GM23338 (cell line): ENCODE data around the gene TMEM182. TPM values are rescaled to one million over a fixed set of nuclear protein-coding genes. Genes with fewer than 3 reads are reported as not detected.

ENCODE experiments used
- ATAC-seq: fragments of 200-7000 bp; cut with Tn5 transposase; 3 replicates; pipeline ENCODE4 v1.9.1; 2020
- DNase-seq: peaks from one replicate; pipeline ENCODE4 v3.0.0-alpha.2; 2015; ENCODE audit warnings: low spot score
- H2AFZ ChIP-seq: fragments of 200-600 bp; sonication (generic); 2 replicates; pipeline ENCODE4 v1.8.0; 2016; ENCODE audit warnings: antibody characterized with exemption, mild to moderate bottlenecking, moderate library complexity
- H3F3A ChIP-seq: fragments of 200-600 bp; sonication (generic); replicated peaks from 2 replicates; pipeline ENCODE4 v1.8.0; 2017; ENCODE audit warnings: antibody characterized with exemption, mixed run types, low read depth
- H3K27ac ChIP-seq: fragments of 200-600 bp; sonication (generic); 2 replicates; pipeline ENCODE4 v1.6.1; 2016; ENCODE audit warnings: low read depth
- H3K27me3 ChIP-seq: fragments of 200-600 bp; sonication (generic); 2 replicates; pipeline ENCODE4 v1.8.0; 2016; ENCODE audit warnings: mild to moderate bottlenecking, mixed run types, moderate library complexity; ENCODE audit not compliant: insufficient read depth
- H3K36me3 ChIP-seq: fragments of 200-600 bp; sonication (generic); 2 replicates; pipeline ENCODE4 v1.8.0; 2016; ENCODE audit warnings: mild to moderate bottlenecking; ENCODE audit not compliant: insufficient read depth
- H3K4me1 ChIP-seq: fragments of 200-600 bp; sonication (generic); 2 replicates; pipeline ENCODE4 v1.8.0; 2016; ENCODE audit warnings: mild to moderate bottlenecking, moderate library complexity; ENCODE audit not compliant: insufficient read depth
- H3K4me2 ChIP-seq: fragments of 200-600 bp; sonication (generic); 2 replicates; pipeline ENCODE4 v1.7.1; 2017; ENCODE audit warnings: mixed run types
- H3K4me3 ChIP-seq: fragments of 200-600 bp; sonication (generic); 2 replicates; pipeline ENCODE4 v1.6.1; 2016; ENCODE audit warnings: mixed run types
- H3K79me2 ChIP-seq: fragments of 200-600 bp; sonication (generic); replicated peaks from 2 replicates; pipeline ENCODE4 v1.8.0; 2017; ENCODE audit warnings: mild to moderate bottlenecking; ENCODE audit not compliant: insufficient read depth
- H3K9me2 ChIP-seq: fragments of 200-600 bp; sonication (generic); 2 replicates; pipeline ENCODE4 v1.8.0; 2017; ENCODE audit not compliant: insufficient read depth
- H4K20me1 ChIP-seq: fragments of 200-600 bp; sonication (generic); replicated peaks from 2 replicates; pipeline ENCODE4 v1.8.0; 2017; ENCODE audit warnings: mild to moderate bottlenecking; ENCODE audit not compliant: insufficient read depth
- H3K27ac Mint-ChIP-seq: 2 replicates; pipeline ENCODE4 v1.8.0; 2020; ENCODE audit warnings: inconsistent platforms, mild to moderate bottlenecking, moderate library complexity, mixed read lengths
- H3K27me3 Mint-ChIP-seq: 3 replicates; pipeline ENCODE4 v1.8.0; 2022; ENCODE audit warnings: low read depth, mild to moderate bottlenecking, moderate library complexity, mixed read lengths, inconsistent platforms; ENCODE audit not compliant: insufficient read depth, poor library complexity
- H3K36me3 Mint-ChIP-seq: 3 replicates; pipeline ENCODE4 v1.8.0; 2021; ENCODE audit warnings: low read depth, mild to moderate bottlenecking, inconsistent platforms, moderate library complexity, mixed read lengths
- H3K4me1 Mint-ChIP-seq: 3 replicates; pipeline ENCODE4 v1.8.0; 2020; ENCODE audit warnings: mild to moderate bottlenecking, inconsistent platforms, mixed read lengths
- H3K4me3 Mint-ChIP-seq: 3 replicates; pipeline ENCODE4 v1.8.0; 2021; ENCODE audit warnings: moderate library complexity, mild to moderate bottlenecking, inconsistent platforms, mixed read lengths
- H3K9me3 Mint-ChIP-seq: 3 replicates; pipeline ENCODE4 v1.8.0; 2020; ENCODE audit warnings: moderate library complexity, mild to moderate bottlenecking, inconsistent platforms, mixed read lengths
- CREB1 ChIP-seq: fragments of 250-450 bp; sonication (Bioruptor Pico); IDR thresholded peaks from 2 replicates; pipeline ENCODE4 v1.5.0; 2020; ENCODE audit warnings: low read depth, mild to moderate bottlenecking, moderate library complexity
- CTCF ChIP-seq, 2 experiments: fragments of 200-600 bp in 1 of 2; sonication (generic) in 1 of 2; conservative IDR thresholded peaks; 2 replicates each; pipeline versions ENCODE4 v1.5.1 to v1.6.1; 2016 to 2017; ENCODE audit warnings: antibody characterized with exemption in 2 of 2, low read depth in 2 of 2, mild to moderate bottlenecking in 2 of 2, moderate library complexity in 1 of 2
- JUNB ChIP-seq: IDR thresholded peaks from one replicate; pipeline ENCODE4 v1.6.1; 2016; ENCODE audit warnings: antibody characterized with exemption; ENCODE audit not compliant: unreplicated experiment
- NANOG ChIP-seq: IDR thresholded peaks from 2 replicates; pipeline ENCODE4 v1.6.1; 2016; ENCODE audit warnings: antibody characterized with exemption, borderline replicate concordance
- STAT1 ChIP-seq: IDR thresholded peaks from one replicate; pipeline ENCODE4 v1.6.1; 2016; ENCODE audit warnings: antibody characterized with exemption; ENCODE audit not compliant: unreplicated experiment
- ZNF114 ChIP-seq: fragments of 250-450 bp; sonication (Bioruptor Pico); IDR thresholded peaks from 2 replicates; pipeline ENCODE4 v1.5.0; 2020; ENCODE audit warnings: mild to moderate bottlenecking, moderate library complexity
- ZNF331 ChIP-seq: fragments of 250-450 bp; sonication (Bioruptor Pico); IDR thresholded peaks from 2 replicates; pipeline ENCODE4 v1.5.0; 2020; ENCODE audit warnings: low read depth, mild to moderate bottlenecking, moderate library complexity
- polyA plus RNA-seq: library from polyadenylated mRNA; unstranded; fragments of >200 nt; fragmentation: Nextera tagmentation; extraction: Ambion mirVana; gene quantifications from 2 replicates; pipeline ENCODE4 v1.2.1, GENCODE V29; 2016
- total RNA-seq: library from RNA; depleted of rRNA; stranded (reverse); fragments of >200 nt; shearing (Covaris generic); gene quantifications from 2 replicates; pipeline ENCODE4 v1.2.3, GENCODE V29; 2014
- TF ChIP-seq, protein P1 (sequence below): IDR thresholded peaks from 2 replicates; pipeline ENCODE4 v1.6.1; 2016; ENCODE audit warnings: antibody characterized with exemption
- TF ChIP-seq, protein P2 (sequence below): IDR thresholded peaks from one replicate; pipeline ENCODE4 v1.6.1; 2018; ENCODE audit warnings: antibody characterized with exemption; ENCODE audit not compliant: unreplicated experiment

Gene TMEM182
- total and polyA plus RNA-seq, 2 experiments from 2014 or later, result 5.2 to 7.2 TPM

GRCh38 chr2:102788216-102788884 lies 26.5 kb downstream of the TMEM182 start (continued):
- TF ChIP-seq JUNB, result no peak
- TF ChIP-seq, protein P1, sequence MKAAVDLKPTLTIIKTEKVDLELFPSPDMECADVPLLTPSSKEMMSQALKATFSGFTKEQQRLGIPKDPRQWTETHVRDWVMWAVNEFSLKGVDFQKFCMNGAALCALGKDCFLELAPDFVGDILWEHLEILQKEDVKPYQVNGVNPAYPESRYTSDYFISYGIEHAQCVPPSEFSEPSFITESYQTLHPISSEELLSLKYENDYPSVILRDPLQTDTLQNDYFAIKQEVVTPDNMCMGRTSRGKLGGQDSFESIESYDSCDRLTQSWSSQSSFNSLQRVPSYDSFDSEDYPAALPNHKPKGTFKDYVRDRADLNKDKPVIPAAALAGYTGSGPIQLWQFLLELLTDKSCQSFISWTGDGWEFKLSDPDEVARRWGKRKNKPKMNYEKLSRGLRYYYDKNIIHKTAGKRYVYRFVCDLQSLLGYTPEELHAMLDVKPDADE, result no peak
- TF ChIP-seq NANOG, result no peak
- TF ChIP-seq, protein P2, sequence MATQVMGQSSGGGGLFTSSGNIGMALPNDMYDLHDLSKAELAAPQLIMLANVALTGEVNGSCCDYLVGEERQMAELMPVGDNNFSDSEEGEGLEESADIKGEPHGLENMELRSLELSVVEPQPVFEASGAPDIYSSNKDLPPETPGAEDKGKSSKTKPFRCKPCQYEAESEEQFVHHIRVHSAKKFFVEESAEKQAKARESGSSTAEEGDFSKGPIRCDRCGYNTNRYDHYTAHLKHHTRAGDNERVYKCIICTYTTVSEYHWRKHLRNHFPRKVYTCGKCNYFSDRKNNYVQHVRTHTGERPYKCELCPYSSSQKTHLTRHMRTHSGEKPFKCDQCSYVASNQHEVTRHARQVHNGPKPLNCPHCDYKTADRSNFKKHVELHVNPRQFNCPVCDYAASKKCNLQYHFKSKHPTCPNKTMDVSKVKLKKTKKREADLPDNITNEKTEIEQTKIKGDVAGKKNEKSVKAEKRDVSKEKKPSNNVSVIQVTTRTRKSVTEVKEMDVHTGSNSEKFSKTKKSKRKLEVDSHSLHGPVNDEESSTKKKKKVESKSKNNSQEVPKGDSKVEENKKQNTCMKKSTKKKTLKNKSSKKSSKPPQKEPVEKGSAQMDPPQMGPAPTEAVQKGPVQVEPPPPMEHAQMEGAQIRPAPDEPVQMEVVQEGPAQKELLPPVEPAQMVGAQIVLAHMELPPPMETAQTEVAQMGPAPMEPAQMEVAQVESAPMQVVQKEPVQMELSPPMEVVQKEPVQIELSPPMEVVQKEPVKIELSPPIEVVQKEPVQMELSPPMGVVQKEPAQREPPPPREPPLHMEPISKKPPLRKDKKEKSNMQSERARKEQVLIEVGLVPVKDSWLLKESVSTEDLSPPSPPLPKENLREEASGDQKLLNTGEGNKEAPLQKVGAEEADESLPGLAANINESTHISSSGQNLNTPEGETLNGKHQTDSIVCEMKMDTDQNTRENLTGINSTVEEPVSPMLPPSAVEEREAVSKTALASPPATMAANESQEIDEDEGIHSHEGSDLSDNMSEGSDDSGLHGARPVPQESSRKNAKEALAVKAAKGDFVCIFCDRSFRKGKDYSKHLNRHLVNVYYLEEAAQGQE, result no peak

DNA sequence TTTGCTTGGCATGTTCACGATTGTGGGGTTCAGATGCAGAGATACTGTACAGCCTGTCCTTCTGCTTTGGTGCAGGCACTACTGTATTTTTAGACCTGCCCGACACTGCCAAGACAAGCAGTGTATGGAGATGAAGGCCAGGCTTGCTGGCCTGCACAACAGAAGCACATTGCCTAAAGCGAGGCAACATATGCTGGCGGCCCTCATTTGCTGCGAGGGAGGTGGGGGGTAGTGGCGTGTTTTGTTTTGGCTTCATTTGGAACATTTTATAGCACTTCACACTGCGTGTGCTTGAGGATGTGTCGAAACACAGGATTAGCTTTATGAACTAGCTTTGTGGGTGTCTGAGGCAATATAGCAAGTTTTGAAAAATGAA lies 27.0 kb downstream of the TMEM182 start:
- Histone ChIP-seq H3F3A (no peaks in the 10 kb centered on the region), H3K79me2 (no peaks in the 10 kb centered on the region), H3K9me2 (no peaks in the 10 kb centered on the region; the same call in 1 of the 2 replicates), H3K27ac (no peak overlapping the region), H3K4me2 (no peak overlapping the region), H3K36me3 (no peaks in the 10 kb centered on the region), H2AFZ (no peak overlapping the region), H3K27me3 (no peaks in the 10 kb centered on the region), H3K4me3 (no peak overlapping the region), H4K20me1 (no peaks in the 10 kb centered on the region), H3K4me1 (peaks cover 4% of the 10 kb centered on the region; the same call in 1 of the 2 replicates)
- Mint-ChIP-seq H3K27ac (peak overlapping the region; percentile 60; the same call in 1 of the 2 replicates), H3K4me1 (peaks cover 33% of the 10 kb centered on the region), H3K9me3 (no peaks in the 10 kb centered on the region), H3K4me3 (no peak overlapping the region), H3K36me3 (peaks cover 4% of the 10 kb centered on the region), H3K27me3 (peaks cover 12% of the 10 kb centered on the region)
- no peak for ATAC-seq
- DNase-seq, result no peak
- TF ChIP-seq ZNF114 (CRISPR knock-in tag) (no peak), ZNF331 (CRISPR knock-in tag) (no peak)

GRCh38 chr2:102789349-102790090 lies 27.7 kb downstream of the TMEM182 start:
- Mint-ChIP-seq H3K27me3 (peaks cover 12% of the 10 kb centered on the region), H3K9me3 (no peaks in the 10 kb centered on the region), H3K4me3 (no peak overlapping the region), H3K36me3 (peaks cover 4% of the 10 kb centered on the region), H3K27ac (no peak overlapping the region), H3K4me1 (peaks cover 31% of the 10 kb centered on the region)
- no peak overlapping the region for H3K27ac ChIP-seq
- no peak overlapping the region for H2AFZ ChIP-seq
- H4K20me1 ChIP-seq, result no peaks in the 10 kb centered on the region
- no peaks in the 10 kb centered on the region for H3K36me3 ChIP-seq
- ATAC-seq, result peak; percentile 53
- H3F3A ChIP-seq, result no peaks in the 10 kb centered on the region
- H3K4me1 ChIP-seq, result no peaks in the 10 kb centered on the region
- H3K9me2 ChIP-seq, result no peaks in the 10 kb centered on the region; the same call in 1 of the 2 replicates
- DNase-seq, result peak; percentile 19
- H3K79me2 ChIP-seq, result no peaks in the 10 kb centered on the region
- no peak overlapping the region for H3K4me3 ChIP-seq
- no peaks in the 10 kb centered on the region for H3K27me3 ChIP-seq
- no peak overlapping the region for H3K4me2 ChIP-seq
- TF ChIP-seq, protein P1, result no peak
- TF ChIP-seq STAT1 (no peak), ZNF331 (CRISPR knock-in tag) (no peak), CTCF (conservative IDR thresholded peaks at IDR 0.05; ENCODE audit: low read depth in 2 of 2) (no peak), CREB1 (CRISPR knock-in tag) (no peak)
- TF ChIP-seq, protein P2, result no peak
